ENCODE data around the gene HOXA4. TPM values are rescaled to one million over a fixed set of nuclear protein-coding genes. Genes with fewer than 3 reads are reported as not detected.

Gene HOXA4
- total RNA-seq, 3 donors from 2014 or later (not counting 1 experiment from before 2014, with no cell fraction given) = 0.52 to 2.1 (median 0.63) TPM

DNA sequence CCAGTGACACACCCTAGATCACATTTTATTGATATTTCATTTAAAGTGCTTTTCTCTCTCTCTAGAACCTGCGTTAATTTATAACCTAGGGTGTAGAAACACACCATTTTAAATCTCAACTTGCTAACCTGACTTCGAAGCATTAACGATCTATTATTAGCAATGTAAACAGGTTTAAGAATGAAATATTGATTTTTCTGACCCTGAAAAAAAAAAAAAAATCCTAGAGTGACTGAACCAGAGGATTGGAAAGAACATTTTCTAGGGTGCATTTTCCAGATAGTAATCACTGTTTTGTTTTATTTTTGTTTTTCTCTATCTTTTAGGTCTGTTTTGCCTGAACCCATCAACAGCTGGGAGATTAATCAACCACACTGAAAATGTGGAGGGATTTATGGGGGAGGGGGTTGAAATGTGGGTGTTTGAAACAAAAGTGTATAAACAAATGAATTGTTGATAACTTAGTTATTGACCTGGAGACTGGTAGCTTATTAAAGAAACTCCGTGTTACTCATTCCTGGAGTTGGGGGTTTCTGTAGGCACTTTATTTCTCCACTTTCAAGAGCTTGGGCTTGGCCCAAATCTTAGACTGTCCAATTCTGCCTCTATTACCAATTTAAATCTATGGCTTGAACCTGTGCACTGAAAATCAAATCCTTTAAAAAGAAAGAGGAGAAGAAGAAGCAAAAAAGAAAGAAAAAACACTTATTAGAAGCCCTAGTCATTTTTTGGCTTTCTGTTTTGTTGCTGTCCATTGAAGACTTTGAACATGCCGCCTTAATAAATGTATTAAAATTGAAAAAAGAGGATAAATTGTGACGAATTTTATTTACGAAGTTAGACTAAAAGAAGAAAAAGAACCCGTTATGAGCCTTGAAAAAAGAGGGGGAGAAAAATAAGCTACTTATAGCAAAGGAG lies 30.8 kb downstream of the HOXA4 start:
- Histone ChIP-seq H3K4me3 (ENCODE audit: low read length) (no peak overlapping the region), H3K27me3 (ENCODE audit: control insufficient read depth, insufficient read depth, low read length) (peaks cover 34% of the 10 kb centered on the region), H3K9me3 (ENCODE audit: control insufficient read depth, insufficient read depth, low read length) (no peaks in the 10 kb centered on the region), H3K4me1 (ENCODE audit: control insufficient read depth, insufficient read depth, low read length) (peaks cover 42% of the 10 kb centered on the region), H3K36me3 (ENCODE audit: control insufficient read depth, insufficient read depth, low read length) (peaks cover 3% of the 10 kb centered on the region), H3K27ac (ENCODE audit: low read length) (no peak overlapping the region)
- no peak overlapping the region for H3K4me3 Mint-ChIP-seq
- DNase-seq (no peak), ATAC-seq (no peak)
- peaks cover 49 to 64% of the 10 kb centered on the region in 2 donors for H3K27me3 Mint-ChIP-seq (ENCODE audit: low read depth in 2 of 2)
- TF ChIP-seq, protein P1, sequence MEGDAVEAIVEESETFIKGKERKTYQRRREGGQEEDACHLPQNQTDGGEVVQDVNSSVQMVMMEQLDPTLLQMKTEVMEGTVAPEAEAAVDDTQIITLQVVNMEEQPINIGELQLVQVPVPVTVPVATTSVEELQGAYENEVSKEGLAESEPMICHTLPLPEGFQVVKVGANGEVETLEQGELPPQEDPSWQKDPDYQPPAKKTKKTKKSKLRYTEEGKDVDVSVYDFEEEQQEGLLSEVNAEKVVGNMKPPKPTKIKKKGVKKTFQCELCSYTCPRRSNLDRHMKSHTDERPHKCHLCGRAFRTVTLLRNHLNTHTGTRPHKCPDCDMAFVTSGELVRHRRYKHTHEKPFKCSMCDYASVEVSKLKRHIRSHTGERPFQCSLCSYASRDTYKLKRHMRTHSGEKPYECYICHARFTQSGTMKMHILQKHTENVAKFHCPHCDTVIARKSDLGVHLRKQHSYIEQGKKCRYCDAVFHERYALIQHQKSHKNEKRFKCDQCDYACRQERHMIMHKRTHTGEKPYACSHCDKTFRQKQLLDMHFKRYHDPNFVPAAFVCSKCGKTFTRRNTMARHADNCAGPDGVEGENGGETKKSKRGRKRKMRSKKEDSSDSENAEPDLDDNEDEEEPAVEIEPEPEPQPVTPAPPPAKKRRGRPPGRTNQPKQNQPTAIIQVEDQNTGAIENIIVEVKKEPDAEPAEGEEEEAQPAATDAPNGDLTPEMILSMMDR (IDR thresholded peaks at IDR 0.05) = no peak
- peaks cover 36% of the 10 kb centered on the region for H3K36me3 Mint-ChIP-seq
- intact Hi-C loops (cut with micrococcal nuclease) = loop anchor here (5.0 kb wide), 1 partner anchor 53 kb away; the partner anchor contains the start of gene HOXA3
- peaks cover 56 to 61% of the 10 kb centered on the region in 2 donors for H3K4me1 Mint-ChIP-seq
- H3K27ac Mint-ChIP-seq = no peak overlapping the region
- H3K9me3 Mint-ChIP-seq = no peaks in the 10 kb centered on the region
- WGBS (ENCODE audit: insufficient coverage) = 95% methylated on average over 7 of the region's 8 CpGs

DNA sequence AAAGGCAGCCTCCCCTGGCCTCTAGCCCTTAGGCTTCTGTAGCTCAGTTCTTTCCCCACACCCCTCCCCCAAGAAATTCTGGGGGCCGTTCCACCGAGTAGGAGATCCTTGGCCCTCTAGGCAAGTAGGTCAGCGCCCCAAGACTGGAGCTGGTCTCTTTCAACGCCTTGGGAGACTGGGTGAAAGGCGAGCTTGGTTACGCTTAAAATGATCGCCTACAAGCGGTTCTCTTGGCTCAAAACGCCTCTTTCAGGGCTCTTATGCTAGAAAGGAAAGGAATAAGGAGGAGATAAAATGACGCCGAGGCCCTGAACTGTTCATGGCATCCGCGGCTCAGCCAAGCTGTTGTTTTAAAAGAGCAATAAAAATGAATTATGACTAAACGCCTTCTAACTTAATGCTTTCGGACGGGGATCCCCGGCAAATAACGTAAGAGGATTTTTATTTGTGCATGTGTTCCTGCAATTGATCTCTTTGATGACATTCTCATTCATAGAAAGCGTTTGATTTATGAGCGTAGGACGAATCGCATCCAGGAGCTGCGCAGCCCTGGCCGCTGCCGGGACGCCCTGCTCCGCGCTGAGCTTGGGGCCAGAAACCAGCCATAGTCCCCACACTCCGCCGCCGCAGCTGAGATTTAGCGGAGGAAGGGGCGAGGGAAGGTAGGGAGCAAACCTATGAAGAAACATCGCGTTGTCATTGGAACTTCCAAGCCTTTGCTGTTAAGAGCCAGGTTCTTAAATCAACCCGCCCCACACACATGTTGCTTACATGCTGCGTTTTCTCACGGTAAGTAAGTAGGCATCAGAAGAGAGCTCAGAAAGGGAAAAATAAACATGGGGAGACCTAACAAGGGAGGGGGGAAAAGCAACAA lies 31.7 kb downstream of the HOXA4 start:
- Mint-ChIP-seq H3K4me1 (peaks cover 61 to 69% of the 10 kb centered on the region in 2 donors), H3K27ac (peak overlapping the region; percentile 11 to 27), H3K36me3 (peaks cover 32% of the 10 kb centered on the region), H3K9me3 (no peaks in the 10 kb centered on the region), H3K27me3 (ENCODE audit: low read depth in 2 of 2) (peaks cover 47 to 64% of the 10 kb centered on the region in 2 donors), H3K4me3 (peak overlapping the region; percentile 52)
- WGBS (ENCODE audit: insufficient coverage) = 57% methylated on average over 36 of the region's 38 CpGs
- TF ChIP-seq, protein P1 (IDR thresholded peaks at IDR 0.05) = no peak
- Histone ChIP-seq H3K4me3 (ENCODE audit: low read length) (no peak overlapping the region), H3K27ac (ENCODE audit: low read length) (no peak overlapping the region), H3K36me3 (ENCODE audit: control insufficient read depth, insufficient read depth, low read length) (peaks cover 3% of the 10 kb centered on the region), H3K4me1 (ENCODE audit: control insufficient read depth, insufficient read depth, low read length) (peaks cover 42% of the 10 kb centered on the region), H3K27me3 (ENCODE audit: control insufficient read depth, insufficient read depth, low read length) (peaks cover 27% of the 10 kb centered on the region), H3K9me3 (ENCODE audit: control insufficient read depth, insufficient read depth, low read length) (no peaks in the 10 kb centered on the region)
- ATAC-seq = no peak
- intact Hi-C loops (cut with micrococcal nuclease) = loop anchor here (5.0 kb wide), 1 partner anchor 53 kb away; the partner anchor contains the start of gene HOXA3
- DNase-seq = no peak

DNA sequence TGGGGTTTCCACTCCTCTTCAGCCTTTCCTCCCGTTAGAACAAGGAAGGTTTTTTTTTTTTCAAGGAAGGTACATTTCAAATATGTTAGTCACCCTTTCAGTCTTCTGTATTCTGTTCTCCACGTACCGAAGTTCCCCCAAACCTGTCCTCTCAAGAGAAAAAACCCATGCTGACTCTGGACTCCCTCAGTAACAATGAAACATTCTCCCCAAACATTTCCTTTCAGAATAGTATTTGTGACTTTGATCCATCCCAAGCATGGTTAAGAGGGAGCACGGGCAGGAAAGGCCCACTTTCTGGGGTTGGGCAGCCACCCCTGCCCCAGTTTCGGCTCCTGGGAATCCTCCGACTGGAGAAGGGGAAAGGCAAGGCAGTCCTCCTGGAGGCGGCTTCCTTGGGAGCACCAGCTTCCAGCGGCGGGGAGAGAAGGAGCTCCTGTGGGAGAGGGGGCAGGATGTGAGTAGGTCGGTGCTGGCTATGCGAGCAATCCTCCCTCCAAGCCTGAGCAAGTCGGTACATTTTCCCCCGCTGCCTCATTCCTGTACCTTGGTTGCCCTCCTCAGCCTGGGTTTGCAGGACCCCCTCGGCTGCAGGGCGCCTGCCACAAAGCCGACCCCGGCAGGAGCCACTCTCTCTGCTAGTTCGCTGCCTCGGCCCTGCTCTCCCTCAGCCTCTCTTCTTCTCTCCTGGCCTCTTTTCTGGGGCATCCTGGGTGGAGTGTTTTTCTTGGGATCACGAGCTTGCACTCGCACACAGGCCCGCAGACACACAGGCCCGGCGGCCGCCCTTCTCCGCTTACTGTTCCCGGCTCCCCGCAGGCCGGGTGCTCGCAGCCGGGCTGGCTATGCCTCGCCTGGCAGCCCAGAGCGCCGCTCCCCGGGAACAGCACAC lies 32.6 kb downstream of the HOXA4 start:
- no peaks in the 10 kb centered on the region for H3K9me3 ChIP-seq (ENCODE audit: control insufficient read depth, insufficient read depth, low read length)
- peak overlapping the region; percentile 11 to 88 for H3K27ac Mint-ChIP-seq
- H3K27me3 ChIP-seq (ENCODE audit: control insufficient read depth, insufficient read depth, low read length) = peaks cover 18% of the 10 kb centered on the region
- no peak overlapping the region for H3K27ac ChIP-seq (ENCODE audit: low read length)
- H3K4me1 ChIP-seq (ENCODE audit: control insufficient read depth, insufficient read depth, low read length) = peaks cover 42% of the 10 kb centered on the region
- no peaks in the 10 kb centered on the region for H3K9me3 Mint-ChIP-seq
- ATAC-seq (no peak), DNase-seq (no peak)
- H3K4me1 Mint-ChIP-seq = peaks cover 58 to 65% of the 10 kb centered on the region in 2 donors
- H3K27me3 Mint-ChIP-seq (ENCODE audit: low read depth in 2 of 2) = peaks cover 39 to 62% of the 10 kb centered on the region in 2 donors
- peaks cover 29% of the 10 kb centered on the region for H3K36me3 Mint-ChIP-seq
- peaks cover 3% of the 10 kb centered on the region for H3K36me3 ChIP-seq (ENCODE audit: control insufficient read depth, insufficient read depth, low read length)
- 46% methylated on average over 34 of the region's 35 CpGs for WGBS (ENCODE audit: insufficient coverage)
- no peak overlapping the region for H3K4me3 ChIP-seq (ENCODE audit: low read length)
- TF ChIP-seq, protein P1 (IDR thresholded peaks at IDR 0.05) = no peak
- intact Hi-C loops (cut with micrococcal nuclease) = loop anchor here (2.0 to 5.0 kb wide), 2 partner anchors 54 to 233 kb away; partner anchors contain the start of genes HOXA3 and SKAP2
- H3K4me3 Mint-ChIP-seq = peak overlapping the region; percentile 91
